ENCODE results near the gene PIP4K2B.
"Not testable (repeated sequence)": the region's sequence is repeated elsewhere in the genome, so short reads cannot be mapped to it uniquely, and the experiment has no call there.

PIP4K2B gene

DNA sequence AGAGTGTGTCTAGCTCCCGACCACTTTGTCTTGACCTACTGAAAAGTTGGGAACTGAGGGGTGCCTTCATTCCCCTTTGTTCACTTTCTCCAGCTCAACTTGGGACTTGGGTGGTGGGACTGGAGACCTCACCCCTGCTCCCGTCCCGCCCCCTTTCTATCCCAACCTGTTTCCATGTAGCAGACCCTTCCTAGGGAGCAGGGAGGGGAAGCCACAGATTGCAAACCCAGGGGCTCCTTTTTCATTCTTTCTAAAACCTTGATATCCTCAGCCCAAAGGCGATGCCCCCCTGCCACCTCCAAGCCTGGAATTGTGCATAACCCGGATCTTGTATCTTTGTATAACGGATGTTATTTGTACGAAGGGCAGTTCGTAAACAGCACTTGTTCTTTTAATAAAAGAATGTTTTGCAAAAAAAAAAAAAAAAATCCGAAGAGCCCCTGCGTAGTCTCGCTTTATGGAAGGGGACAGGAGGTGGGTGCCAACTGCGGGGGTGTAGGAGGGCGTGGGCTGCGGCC lies 69.9 kb downstream of the PIP4K2B start:
- DNase-seq (ENCODE audit: low spot score): no peak

DNA sequence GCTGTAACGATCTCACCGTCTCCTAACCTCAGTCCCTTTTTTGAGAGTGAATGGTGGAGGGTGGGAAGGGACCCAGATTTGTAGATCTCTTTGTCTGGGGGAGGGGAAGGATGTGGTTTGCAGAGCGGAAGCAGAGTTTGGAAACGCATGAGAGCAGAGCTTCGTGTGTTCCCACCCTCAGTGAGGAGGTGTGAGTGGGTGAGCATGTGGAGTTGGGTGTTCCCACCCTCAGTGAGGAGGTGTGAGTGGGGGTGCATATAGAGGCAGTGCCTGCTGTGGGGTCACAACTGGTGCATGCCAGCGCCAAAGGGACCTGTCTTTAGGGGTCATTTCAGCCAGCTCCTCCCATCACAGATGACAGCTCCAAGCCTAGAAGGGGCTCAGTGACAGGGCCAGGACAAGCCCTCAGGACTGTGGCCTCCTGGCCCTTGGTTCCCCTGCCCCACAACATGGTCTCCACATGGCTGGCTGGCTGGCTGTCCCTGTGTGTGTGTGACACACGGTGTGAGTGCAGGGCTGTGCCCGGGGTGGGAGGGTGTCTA lies 71.0 kb downstream of the PIP4K2B start:
- DNase-seq (ENCODE audit: low spot score): no peak

DNA sequence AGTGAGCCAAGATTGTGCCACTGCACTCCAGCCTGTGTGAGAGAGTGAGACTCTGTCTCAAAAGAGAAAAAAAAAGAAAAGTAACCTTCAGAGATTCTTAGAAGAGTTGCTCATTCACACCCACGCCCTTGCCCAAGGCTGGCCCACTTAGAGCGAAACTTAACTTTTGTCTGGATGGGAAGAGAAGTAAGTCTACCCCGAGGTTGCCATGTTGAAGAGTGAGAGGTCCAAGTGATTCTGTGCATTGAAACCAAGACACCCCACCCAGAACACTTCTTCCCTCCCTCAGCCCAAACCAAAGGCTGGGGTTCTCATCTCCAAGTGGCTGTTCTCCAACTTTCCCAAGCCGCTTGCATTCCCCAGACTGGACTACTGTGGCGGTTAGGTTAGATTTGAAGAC lies 71.6 kb downstream of the PIP4K2B start:
- no peak for DNase-seq (ENCODE audit: low spot score)

GRCh38 chr17:38726145-38726544 lies 73.2 kb downstream of the PIP4K2B start:
- not testable (repeated sequence) for DNase-seq (ENCODE audit: low spot score)

- no peak for DNase-seq (ENCODE audit: low spot score)
These were observed 74.3 kb downstream of the PIP4K2B start for GRCh38 chr17:38725066-38725465.

GRCh38 chr17:38724337-38724988 lies 74.9 kb downstream of the PIP4K2B start:
- DNase-seq (ENCODE audit: low spot score): no peak

DNA sequence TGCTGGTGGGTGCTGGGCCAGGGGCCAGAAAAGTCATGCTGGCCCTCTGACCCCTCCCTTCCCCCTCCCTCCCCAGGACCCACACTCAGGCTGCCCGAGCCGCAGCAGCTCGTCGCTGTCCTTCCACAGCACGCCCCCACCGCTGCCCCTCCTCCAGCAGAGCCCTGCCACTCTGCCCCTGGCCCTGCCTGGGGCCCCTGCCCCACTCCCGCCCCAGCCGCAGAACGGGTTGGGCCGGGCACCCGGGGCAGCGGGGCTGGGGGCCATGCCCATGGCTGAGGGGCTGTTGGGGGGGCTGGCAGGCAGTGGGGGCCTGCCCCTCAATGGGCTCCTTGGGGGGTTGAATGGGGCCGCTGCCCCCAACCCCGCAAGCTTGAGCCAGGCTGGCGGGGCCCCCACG lies 77.6 kb downstream of the PIP4K2B start:
- DNase-seq (ENCODE audit: low spot score): no peak

- DNase-seq (ENCODE audit: low spot score): no peak
These were observed 78.4 kb downstream of the PIP4K2B start for GRCh38 chr17:38720941-38721340.

DNA sequence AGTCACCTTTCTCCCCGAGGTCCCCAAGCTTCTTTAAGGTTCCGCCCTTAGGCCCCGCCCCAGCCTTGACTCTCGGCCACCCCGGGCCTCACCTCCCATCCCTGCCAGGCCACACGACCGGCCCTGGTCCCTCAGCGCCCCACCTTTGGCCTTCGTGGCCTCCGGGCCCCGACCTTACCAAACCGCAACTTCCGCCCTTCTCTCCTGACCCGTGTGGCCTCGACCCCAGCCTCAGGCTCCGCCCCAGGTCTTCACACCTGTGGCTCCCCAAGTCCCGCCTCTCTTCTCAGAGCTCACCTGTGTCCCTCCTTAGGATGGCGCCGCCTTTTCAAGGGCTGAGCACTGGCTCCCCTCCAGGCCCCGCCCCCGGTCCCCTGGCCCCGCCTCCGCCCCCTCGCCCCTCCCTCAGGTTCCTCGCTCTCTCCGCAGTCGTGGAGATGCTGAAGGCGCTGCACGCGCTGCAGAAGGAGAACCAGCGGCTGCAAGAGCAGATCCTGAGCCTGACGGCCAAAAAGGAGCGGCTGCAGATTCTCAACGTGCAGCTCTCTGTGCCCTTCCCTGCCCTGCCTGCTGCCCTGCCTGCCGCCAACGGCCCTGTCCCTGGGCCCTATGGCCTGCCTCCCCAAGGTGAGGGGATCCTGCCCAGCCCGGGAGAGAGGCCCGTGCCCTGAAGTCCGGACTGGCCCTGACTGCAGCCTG lies 79.3 kb downstream of the PIP4K2B start:
- DNase-seq (ENCODE audit: low spot score): peak; percentile 86

DNA sequence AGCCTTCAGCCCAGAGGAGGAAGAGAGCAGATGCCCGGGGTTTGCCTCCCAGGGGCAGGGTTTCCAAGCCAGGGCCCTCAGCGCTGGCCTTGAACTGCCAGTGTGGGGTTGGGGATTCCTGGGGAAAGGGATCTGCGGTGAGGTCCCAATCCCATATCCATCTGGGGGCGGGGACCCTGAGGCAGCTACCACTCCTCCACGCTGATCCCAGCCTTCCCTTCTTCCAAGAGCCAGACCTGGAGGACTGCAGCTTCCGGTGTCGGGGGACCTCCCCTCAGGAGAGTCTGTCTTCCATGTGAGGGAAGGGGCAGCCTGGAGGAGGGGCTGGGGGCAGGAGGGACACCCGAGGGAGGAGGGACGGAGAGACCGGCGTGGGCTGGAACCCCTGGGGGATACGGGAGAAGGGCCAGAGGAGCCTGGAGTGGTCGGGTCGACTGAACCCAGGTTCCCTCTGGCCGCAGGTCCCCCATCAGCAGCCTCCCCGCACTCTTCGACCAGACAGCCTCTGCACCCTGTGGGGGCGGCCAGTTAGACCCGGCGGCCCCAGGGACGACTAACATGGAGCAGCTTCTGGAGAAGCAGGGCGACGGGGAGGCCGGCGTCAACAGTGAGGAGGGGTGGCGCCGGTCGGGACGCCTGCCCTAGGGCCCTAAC lies 79.9 kb downstream of the PIP4K2B start:
- peak; percentile 68 for DNase-seq (ENCODE audit: low spot score)

DNA sequence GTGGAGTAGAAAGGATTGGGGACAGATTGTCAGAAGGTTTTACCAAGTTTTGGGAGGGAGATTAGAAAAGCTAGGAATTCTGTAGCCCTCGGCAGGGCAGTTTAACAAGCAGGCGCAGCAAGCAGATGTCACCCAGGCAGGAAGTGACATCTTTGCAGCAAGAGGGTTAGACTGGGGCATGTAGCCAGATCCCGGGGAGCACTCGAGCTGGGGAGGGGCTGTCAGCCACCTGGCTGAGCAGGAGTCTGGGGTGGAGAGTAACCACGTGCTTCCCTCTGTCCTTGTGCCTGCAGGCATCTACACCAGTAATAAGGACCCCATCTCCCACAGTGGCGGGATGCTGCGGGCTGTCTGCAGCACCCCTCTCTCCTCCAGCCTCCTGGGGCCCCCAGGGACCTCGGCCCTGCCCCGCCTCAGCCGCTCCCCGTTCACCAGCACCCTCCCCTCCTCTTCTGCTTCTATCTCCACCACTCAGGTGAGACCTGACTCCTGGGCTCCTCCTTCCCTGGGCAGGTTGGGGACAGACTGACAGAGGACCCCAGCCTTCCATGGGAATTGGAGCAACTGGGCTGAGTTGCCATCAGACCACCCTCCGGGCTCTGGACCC lies 82.1 kb downstream of the PIP4K2B start:
- no peak for DNase-seq (ENCODE audit: low spot score)

DNA sequence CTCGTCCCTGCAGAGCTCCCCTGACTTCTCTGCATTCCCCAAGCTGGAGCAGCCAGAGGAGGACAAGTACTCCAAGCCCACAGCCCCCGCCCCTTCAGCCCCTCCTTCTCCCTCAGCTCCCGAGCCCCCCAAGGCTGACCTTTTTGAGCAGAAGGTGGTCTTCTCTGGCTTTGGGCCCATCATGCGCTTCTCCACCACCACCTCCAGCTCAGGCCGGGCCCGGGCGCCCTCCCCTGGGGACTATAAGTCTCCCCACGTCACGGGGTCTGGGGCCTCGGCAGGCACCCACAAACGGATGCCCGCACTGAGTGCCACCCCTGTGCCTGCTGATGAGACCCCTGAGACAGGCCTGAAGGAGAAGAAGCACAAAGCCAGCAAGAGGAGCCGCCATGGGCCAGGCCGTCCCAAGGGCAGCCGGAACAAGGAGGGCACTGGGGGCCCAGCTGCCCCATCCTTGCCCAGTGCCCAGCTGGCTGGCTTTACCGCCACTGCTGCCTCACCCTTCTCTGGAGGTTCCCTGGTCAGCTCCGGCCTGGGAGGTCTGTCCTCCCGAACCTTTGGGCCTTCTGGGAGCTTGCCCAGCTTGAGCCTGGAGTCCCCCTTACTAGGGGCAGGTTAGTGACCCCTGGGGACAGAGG lies 82.9 kb downstream of the PIP4K2B start:
- DNase-seq (ENCODE audit: low spot score): no peak

Data from ecto neural progenitor cell (in vitro differentiated cells).